Measurements from ENCODE around the gene HOXB5.

HOXB5 gene

GRCh38 chr17:48554412-48555257 lies 38.9 kb downstream of the HOXB5 start:
- Histone ChIP-seq H3K36me3 (ENCODE audit: control insufficient read depth, insufficient read depth, low read length) (no peaks in the 10 kb centered on the region), H3K9me3 (ENCODE audit: control insufficient read depth, low read length) (no peaks in the 10 kb centered on the region), H3K9ac (no peak overlapping the region), H3K4me3 (ENCODE audit: low read depth, low read length) (peak overlapping the region; percentile 71), H3K79me2 (no peaks in the 10 kb centered on the region), H3K4me2 (ENCODE audit: low read length) (peak overlapping the region; percentile 82), H3K27me3 (ENCODE audit: control insufficient read depth, insufficient read depth, low read length) (no peaks in the 10 kb centered on the region), H3K27ac (no peak overlapping the region), H3K4me1 (no peaks in the 10 kb centered on the region), H2AFZ (no peak overlapping the region)
- no peak for TF ChIP-seq CTCF (IDR thresholded peaks at IDR 0.05)

DNA sequence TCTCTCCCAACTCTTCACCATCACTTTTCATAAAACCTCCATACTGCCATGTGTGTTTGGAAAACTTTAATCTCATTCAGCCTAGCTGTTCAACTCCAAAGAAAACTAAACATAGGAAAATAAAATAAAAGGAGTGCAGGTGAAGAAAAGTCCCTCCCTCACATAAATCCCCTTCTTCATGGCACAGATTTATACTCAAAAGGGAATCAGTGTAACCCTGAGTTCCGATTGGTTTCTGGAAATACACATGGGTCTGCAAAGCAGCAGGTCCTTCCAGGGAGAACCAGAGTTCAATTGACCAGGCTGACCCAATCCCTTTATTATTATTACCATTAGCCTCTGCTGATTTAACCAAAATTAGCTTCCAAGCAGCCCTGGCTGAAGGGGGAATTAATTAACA lies 39.8 kb downstream of the HOXB5 start:
- no peak overlapping the region for H2AFZ ChIP-seq
- no peak overlapping the region for H3K9ac ChIP-seq
- no peak for TF ChIP-seq CTCF (IDR thresholded peaks at IDR 0.05)
- H3K9me3 ChIP-seq (ENCODE audit: control insufficient read depth, low read length) = no peaks in the 10 kb centered on the region
- H3K27me3 ChIP-seq (ENCODE audit: control insufficient read depth, insufficient read depth, low read length) = no peaks in the 10 kb centered on the region
- H3K36me3 ChIP-seq (ENCODE audit: control insufficient read depth, insufficient read depth, low read length) = no peaks in the 10 kb centered on the region
- H3K4me2 ChIP-seq (ENCODE audit: low read length) = peak overlapping the region; percentile 82
- H3K79me2 ChIP-seq = no peaks in the 10 kb centered on the region
- H3K4me1 ChIP-seq = no peaks in the 10 kb centered on the region
- H3K27ac ChIP-seq = no peak overlapping the region
- peak overlapping the region; percentile 71 for H3K4me3 ChIP-seq (ENCODE audit: low read depth, low read length)

DNA sequence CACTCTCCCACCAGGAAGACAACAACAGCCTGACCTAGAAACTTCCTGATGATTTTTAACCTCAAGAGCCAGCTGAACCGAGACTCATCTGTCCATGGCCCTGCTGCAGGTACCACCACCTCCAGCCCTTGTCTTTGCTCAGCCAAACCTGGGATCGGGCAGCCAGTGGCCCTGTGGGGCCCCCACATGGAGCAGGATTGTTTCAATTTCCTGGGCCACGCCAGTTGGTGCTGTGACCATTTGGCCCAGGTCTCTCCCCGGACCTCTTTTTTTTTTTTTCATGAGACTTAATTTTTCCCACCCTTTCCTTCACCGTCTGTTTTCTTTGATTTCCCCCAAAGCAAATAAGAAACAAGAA lies 40.4 kb downstream of the HOXB5 start:
- H3K36me3 ChIP-seq (ENCODE audit: control insufficient read depth, insufficient read depth, low read length) = no peaks in the 10 kb centered on the region
- peak overlapping the region; percentile 71 for H3K4me3 ChIP-seq (ENCODE audit: low read depth, low read length)
- no peaks in the 10 kb centered on the region for H3K27me3 ChIP-seq (ENCODE audit: control insufficient read depth, insufficient read depth, low read length)
- no peak for TF ChIP-seq CTCF (IDR thresholded peaks at IDR 0.05)
- no peaks in the 10 kb centered on the region for H3K4me1 ChIP-seq
- H3K27ac ChIP-seq = no peak overlapping the region
- H2AFZ ChIP-seq = no peak overlapping the region
- no peaks in the 10 kb centered on the region for H3K9me3 ChIP-seq (ENCODE audit: control insufficient read depth, low read length)
- H3K4me2 ChIP-seq (ENCODE audit: low read length) = no peak overlapping the region
- H3K9ac ChIP-seq = no peak overlapping the region
- H3K79me2 ChIP-seq = no peaks in the 10 kb centered on the region

- H3K9ac ChIP-seq = no peak overlapping the region
- H3K27me3 ChIP-seq (ENCODE audit: control insufficient read depth, insufficient read depth, low read length) = no peaks in the 10 kb centered on the region
- H3K4me1 ChIP-seq = no peaks in the 10 kb centered on the region
- no peaks in the 10 kb centered on the region for H3K79me2 ChIP-seq
- H2AFZ ChIP-seq = no peak overlapping the region
- no peak for TF ChIP-seq CTCF (IDR thresholded peaks at IDR 0.05)
- no peak overlapping the region for H3K27ac ChIP-seq
- no peak overlapping the region for H3K4me2 ChIP-seq (ENCODE audit: low read length)
- H3K9me3 ChIP-seq (ENCODE audit: control insufficient read depth, low read length) = no peaks in the 10 kb centered on the region
- no peak overlapping the region for H3K4me3 ChIP-seq (ENCODE audit: low read depth, low read length)
- no peaks in the 10 kb centered on the region for H3K36me3 ChIP-seq (ENCODE audit: control insufficient read depth, insufficient read depth, low read length)
These were observed 41.0 kb downstream of the HOXB5 start for GRCh38 chr17:48552466-48553189.

Measured in parathyroid adenoma (tissue), 2 donors.